Measurements from ENCODE around the gene MAN2A2.

DNA sequence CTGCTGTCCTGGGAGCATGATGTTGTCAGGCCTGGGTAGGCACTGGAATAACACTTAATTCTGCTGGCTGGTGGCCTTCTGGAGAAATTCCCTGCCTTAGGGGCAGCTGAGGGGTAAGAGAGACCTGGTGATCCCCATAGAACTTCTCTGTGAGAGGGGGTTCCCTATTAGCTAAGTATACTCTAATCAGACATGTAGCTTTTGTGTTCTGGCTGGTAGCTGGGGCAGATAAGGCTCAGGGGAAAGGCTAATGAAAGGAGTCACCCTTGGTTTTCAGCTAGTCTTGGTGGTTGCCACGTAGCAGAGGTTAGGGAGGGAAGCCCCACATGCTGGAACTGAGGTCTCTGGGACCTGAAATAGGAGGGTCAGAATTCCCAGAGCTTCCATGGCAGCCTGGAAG lies 30.2 kb downstream of the MAN2A2 start:
- TF ChIP-seq, protein P1, sequence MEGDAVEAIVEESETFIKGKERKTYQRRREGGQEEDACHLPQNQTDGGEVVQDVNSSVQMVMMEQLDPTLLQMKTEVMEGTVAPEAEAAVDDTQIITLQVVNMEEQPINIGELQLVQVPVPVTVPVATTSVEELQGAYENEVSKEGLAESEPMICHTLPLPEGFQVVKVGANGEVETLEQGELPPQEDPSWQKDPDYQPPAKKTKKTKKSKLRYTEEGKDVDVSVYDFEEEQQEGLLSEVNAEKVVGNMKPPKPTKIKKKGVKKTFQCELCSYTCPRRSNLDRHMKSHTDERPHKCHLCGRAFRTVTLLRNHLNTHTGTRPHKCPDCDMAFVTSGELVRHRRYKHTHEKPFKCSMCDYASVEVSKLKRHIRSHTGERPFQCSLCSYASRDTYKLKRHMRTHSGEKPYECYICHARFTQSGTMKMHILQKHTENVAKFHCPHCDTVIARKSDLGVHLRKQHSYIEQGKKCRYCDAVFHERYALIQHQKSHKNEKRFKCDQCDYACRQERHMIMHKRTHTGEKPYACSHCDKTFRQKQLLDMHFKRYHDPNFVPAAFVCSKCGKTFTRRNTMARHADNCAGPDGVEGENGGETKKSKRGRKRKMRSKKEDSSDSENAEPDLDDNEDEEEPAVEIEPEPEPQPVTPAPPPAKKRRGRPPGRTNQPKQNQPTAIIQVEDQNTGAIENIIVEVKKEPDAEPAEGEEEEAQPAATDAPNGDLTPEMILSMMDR (IDR thresholded peaks at IDR 0.05) = no peak
- TF ChIP-seq POLR2A (IDR thresholded peaks at IDR 0.05) (no peak), POLR2AphosphoS5 (IDR thresholded peaks at IDR 0.05) (no peak)
